DOHH2 (cell line): Measurements from ENCODE around the gene GLRA1.

Source experiments
- H3F3A ChIP-seq: fragments of 200-600 bp; sonication (generic), shearing (Covaris generic); 2 replicates; pipeline ENCODE4 v1.6.0; 2016; ENCODE audit warnings: antibody characterized with exemption, mild to moderate bottlenecking; ENCODE audit not compliant: control insufficient read depth, insufficient read depth
- H3K27ac ChIP-seq: fragments of 200-600 bp; sonication (generic); 2 replicates; pipeline ENCODE4 v1.5.1; 2014; ENCODE audit warnings: low read depth, mild to moderate bottlenecking, low read length, moderate library complexity
- H3K27me3 ChIP-seq: fragments of 200-600 bp; sonication (generic); 2 replicates; pipeline ENCODE4 v1.6.1; 2014; ENCODE audit warnings: mild to moderate bottlenecking, low read length, mixed read lengths; ENCODE audit not compliant: control insufficient read depth
- H3K36me3 ChIP-seq: fragments of 200-600 bp; sonication (generic); 2 replicates; pipeline ENCODE4 v1.6.1; 2014; ENCODE audit warnings: mild to moderate bottlenecking, low read length, moderate library complexity, mixed read lengths; ENCODE audit not compliant: control insufficient read depth
- H3K4me1 ChIP-seq: fragments of 200-600 bp; sonication (generic); 2 replicates; pipeline ENCODE4 v1.6.1; 2014; ENCODE audit warnings: mild to moderate bottlenecking, low read length, mixed read lengths; ENCODE audit not compliant: control insufficient read depth
- H3K4me2 ChIP-seq: fragments of 200-600 bp; sonication (generic); 2 replicates; pipeline ENCODE4 v1.6.0; 2014; ENCODE audit warnings: mild to moderate bottlenecking, low read length, moderate library complexity
- H3K4me3 ChIP-seq: fragments of 200-600 bp; sonication (generic); 2 replicates; pipeline ENCODE4 v1.5.1; 2014; ENCODE audit warnings: mild to moderate bottlenecking, low read length, mixed read lengths
- H3K79me2 ChIP-seq: fragments of 200-600 bp; sonication (generic); 2 replicates; pipeline ENCODE4 v1.6.1; 2014; ENCODE audit warnings: mild to moderate bottlenecking, low read length, mixed read lengths; ENCODE audit not compliant: control insufficient read depth
- H3K9me2 ChIP-seq: fragments of 200-600 bp; sonication (generic); replicated peaks from 2 replicates; pipeline ENCODE4 v1.6.1; 2014; ENCODE audit warnings: mild to moderate bottlenecking, low read length, mixed read lengths; ENCODE audit not compliant: control insufficient read depth
- H3K9me3 ChIP-seq: fragments of 200-600 bp; sonication (generic); 2 replicates; pipeline ENCODE4 v1.6.1; 2014; ENCODE audit warnings: antibody characterized with exemption, low read length, mixed read lengths; ENCODE audit not compliant: control insufficient read depth, insufficient read depth
- H4K20me1 ChIP-seq: fragments of 200-600 bp; sonication (generic); 2 replicates; pipeline ENCODE4 v1.6.0; 2014; ENCODE audit warnings: low read depth, mild to moderate bottlenecking, antibody characterized with exemption, low read length, moderate library complexity; ENCODE audit not compliant: control insufficient read depth, insufficient read depth
- EZH2phosphoT487 ChIP-seq: fragments of 200-600 bp; sonication (generic); IDR thresholded peaks from 2 replicates; pipeline ENCODE4 v1.6.1; 2017; ENCODE audit warnings: borderline replicate concordance, mild to moderate bottlenecking, antibody characterized with exemption, low read length, moderate library complexity, mixed read lengths
- TF ChIP-seq, protein P1 (sequence below): fragments of 200-600 bp; sonication (generic); IDR thresholded peaks from one replicate; pipeline ENCODE4 v1.5.1; 2014; ENCODE audit warnings: antibody characterized with exemption, mild to moderate bottlenecking, low read depth, low read length; ENCODE audit not compliant: poor library complexity, severe bottlenecking

GLRA1 gene

GRCh38 chr5:151780348-151780747, 144.3 kb downstream of the GLRA1 start:
- TF ChIP-seq EZH2phosphoT487, result no peak
- TF ChIP-seq, protein P1, sequence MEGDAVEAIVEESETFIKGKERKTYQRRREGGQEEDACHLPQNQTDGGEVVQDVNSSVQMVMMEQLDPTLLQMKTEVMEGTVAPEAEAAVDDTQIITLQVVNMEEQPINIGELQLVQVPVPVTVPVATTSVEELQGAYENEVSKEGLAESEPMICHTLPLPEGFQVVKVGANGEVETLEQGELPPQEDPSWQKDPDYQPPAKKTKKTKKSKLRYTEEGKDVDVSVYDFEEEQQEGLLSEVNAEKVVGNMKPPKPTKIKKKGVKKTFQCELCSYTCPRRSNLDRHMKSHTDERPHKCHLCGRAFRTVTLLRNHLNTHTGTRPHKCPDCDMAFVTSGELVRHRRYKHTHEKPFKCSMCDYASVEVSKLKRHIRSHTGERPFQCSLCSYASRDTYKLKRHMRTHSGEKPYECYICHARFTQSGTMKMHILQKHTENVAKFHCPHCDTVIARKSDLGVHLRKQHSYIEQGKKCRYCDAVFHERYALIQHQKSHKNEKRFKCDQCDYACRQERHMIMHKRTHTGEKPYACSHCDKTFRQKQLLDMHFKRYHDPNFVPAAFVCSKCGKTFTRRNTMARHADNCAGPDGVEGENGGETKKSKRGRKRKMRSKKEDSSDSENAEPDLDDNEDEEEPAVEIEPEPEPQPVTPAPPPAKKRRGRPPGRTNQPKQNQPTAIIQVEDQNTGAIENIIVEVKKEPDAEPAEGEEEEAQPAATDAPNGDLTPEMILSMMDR, result no peak
- H3K4me2 ChIP-seq, result peak overlapping the region; percentile 22
- peaks cover 77% of the 10 kb centered on the region for H3K36me3 ChIP-seq
- H3K4me3 ChIP-seq, result no peak overlapping the region
- H4K20me1 ChIP-seq, result peaks cover 59% of the 10 kb centered on the region
- H3K79me2 ChIP-seq, result peaks cover 100% of the 10 kb centered on the region
- H3K9me2 ChIP-seq, result no peaks in the 10 kb centered on the region
- no peaks in the 10 kb centered on the region for H3K27me3 ChIP-seq
- H3K4me1 ChIP-seq, result peaks cover 82% of the 10 kb centered on the region
- no peak overlapping the region for H3K27ac ChIP-seq
- H3F3A ChIP-seq, result peaks cover 7% of the 10 kb centered on the region; the same call in 1 of the 2 replicates
- H3K9me3 ChIP-seq, result no peaks in the 10 kb centered on the region

- peaks cover 78% of the 10 kb centered on the region for H3K36me3 ChIP-seq
- peak overlapping the region; percentile 35 for H3K4me2 ChIP-seq
- peaks cover 86% of the 10 kb centered on the region for H3K4me1 ChIP-seq
- H3K9me3 ChIP-seq, result no peaks in the 10 kb centered on the region
- H3K27me3 ChIP-seq, result no peaks in the 10 kb centered on the region
- peaks cover 100% of the 10 kb centered on the region for H3K79me2 ChIP-seq
- H4K20me1 ChIP-seq, result peaks cover 60% of the 10 kb centered on the region
- no peak overlapping the region for H3K4me3 ChIP-seq
- H3K9me2 ChIP-seq, result no peaks in the 10 kb centered on the region
- H3F3A ChIP-seq, result peaks cover 7% of the 10 kb centered on the region; the same call in 1 of the 2 replicates
- TF ChIP-seq EZH2phosphoT487, result no peak
- TF ChIP-seq, protein P1, result no peak
- H3K27ac ChIP-seq, result no peak overlapping the region
Measured at GRCh38 chr5:151779531-151780125, 145.0 kb downstream of the GLRA1 start.

DNA sequence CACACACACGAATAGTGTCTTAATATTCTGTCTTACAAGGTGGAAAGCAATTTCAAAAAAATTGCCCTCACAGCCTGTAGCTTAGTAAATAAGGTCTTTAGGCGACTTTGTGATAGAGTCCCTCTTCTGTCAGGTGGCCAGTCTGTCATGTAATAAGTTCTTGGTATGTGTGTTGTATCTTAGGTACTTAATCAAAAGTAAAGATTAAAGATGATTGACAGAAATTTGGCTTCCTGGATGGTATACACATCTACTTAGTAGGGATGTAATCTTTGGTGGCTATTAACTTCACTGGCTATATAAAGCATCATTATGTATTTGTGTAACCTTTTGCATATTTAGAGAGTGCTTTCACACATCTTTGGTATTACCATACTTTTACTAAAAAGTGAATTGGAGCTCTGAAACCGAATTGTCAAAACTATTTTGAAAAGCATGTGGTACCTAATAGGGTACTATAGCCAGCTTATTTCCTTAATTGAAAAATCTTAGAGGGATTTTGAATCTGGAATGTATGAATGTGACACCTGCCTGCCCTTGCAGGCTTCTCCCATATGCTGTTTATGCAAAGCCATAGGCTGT, 149.5 kb downstream of the GLRA1 start:
- peak overlapping the region; percentile 81 for H3K4me2 ChIP-seq
- no peaks in the 10 kb centered on the region for H3K9me2 ChIP-seq
- TF ChIP-seq, protein P1, result no peak
- no peak for TF ChIP-seq EZH2phosphoT487
- peak overlapping the region; percentile 92 for H3K4me3 ChIP-seq
- no peaks in the 10 kb centered on the region for H3K9me3 ChIP-seq
- H3K4me1 ChIP-seq, result peaks cover 66% of the 10 kb centered on the region
- H3K27ac ChIP-seq, result no peak overlapping the region
- H3K36me3 ChIP-seq, result peaks cover 78% of the 10 kb centered on the region
- peaks cover 89% of the 10 kb centered on the region for H3K79me2 ChIP-seq
- no peaks in the 10 kb centered on the region for H3K27me3 ChIP-seq
- H4K20me1 ChIP-seq, result peaks cover 64% of the 10 kb centered on the region
- H3F3A ChIP-seq, result no peaks in the 10 kb centered on the region
